ENCODE results near the gene RELA. TPM values are rescaled to one million over a fixed set of nuclear protein-coding genes. Genes with fewer than 3 reads are reported as not detected.

RELA gene
- polyA plus RNA-seq, 3 donors: 21.3 to 67.9 (median 30.9) TPM

- peaks cover 82% of the 10 kb centered on the region for H4K20me1 ChIP-seq (ENCODE audit: insufficient read depth, low read length)
- H2AFZ ChIP-seq (ENCODE audit: insufficient read depth, low read depth, low read length, poor library complexity, severe bottlenecking): no peak overlapping the region
- Mint-ChIP-seq H3K4me1 (peaks cover 24% of the 10 kb centered on the region), H3K27me3 (ENCODE audit: low read depth in 3 of 3) (no peaks in the 10 kb centered on the region), H3K36me3 (peaks cover 39 to 70% of the 10 kb centered on the region in 2 donors), H3K9me3 (peaks cover 0 to 1% (median 0%) of the 10 kb centered on the region in 7 donors), H3K27ac (peak overlapping the region in 5 of 7 donors; percentile 13 to 95 (median 89)), H3K4me3 (peak overlapping the region in 1 of 2 donors; percentile 48)
- 96% methylated on average over 16 of the region's 17 CpGs for WGBS (ENCODE audit: insufficient coverage)
- peak overlapping the region; percentile 92 for H3K9ac ChIP-seq (ENCODE audit: insufficient read depth, low read length, poor library complexity, severe bottlenecking)
- H3K9me3 ChIP-seq (replicated peaks in 1 of 2; ENCODE audit: control insufficient read depth in 1 of 2, insufficient read depth in 1 of 2, low read length in 2 of 2): no peaks in the 10 kb centered on the region
- intact Hi-C loops (cut with micrococcal nuclease): loop anchor here (5.0 to 10.0 kb wide), 2 partner anchors 35 to 72 kb away; no protein-coding TSS in a partner anchor
- no peak for DNase-seq
- peak overlapping the region; percentile 92 for H3K4me2 ChIP-seq (replicated peaks; ENCODE audit: extremely low read depth, low read length, poor library complexity, severe bottlenecking)
- peak overlapping the region in 1 of 3 experiments; percentile 96 for H3K4me3 ChIP-seq (replicated peaks in 1 of 3; ENCODE audit: low read depth in 2 of 3, low read length in 3 of 3)
- H3K27ac ChIP-seq (ENCODE audit: low read depth in 1 of 2, low read length in 2 of 2): peak overlapping the region in 1 of 2 donors; percentile 96
- H3K4me1 ChIP-seq (ENCODE audit: control insufficient read depth in 1 of 2, insufficient read depth in 2 of 2, low read length in 2 of 2): peaks cover 22 to 35% of the 10 kb centered on the region in 2 donors
- peaks cover 78% of the 10 kb centered on the region for H3K79me2 ChIP-seq (ENCODE audit: insufficient read depth, low read length)
- TF ChIP-seq, protein P1, sequence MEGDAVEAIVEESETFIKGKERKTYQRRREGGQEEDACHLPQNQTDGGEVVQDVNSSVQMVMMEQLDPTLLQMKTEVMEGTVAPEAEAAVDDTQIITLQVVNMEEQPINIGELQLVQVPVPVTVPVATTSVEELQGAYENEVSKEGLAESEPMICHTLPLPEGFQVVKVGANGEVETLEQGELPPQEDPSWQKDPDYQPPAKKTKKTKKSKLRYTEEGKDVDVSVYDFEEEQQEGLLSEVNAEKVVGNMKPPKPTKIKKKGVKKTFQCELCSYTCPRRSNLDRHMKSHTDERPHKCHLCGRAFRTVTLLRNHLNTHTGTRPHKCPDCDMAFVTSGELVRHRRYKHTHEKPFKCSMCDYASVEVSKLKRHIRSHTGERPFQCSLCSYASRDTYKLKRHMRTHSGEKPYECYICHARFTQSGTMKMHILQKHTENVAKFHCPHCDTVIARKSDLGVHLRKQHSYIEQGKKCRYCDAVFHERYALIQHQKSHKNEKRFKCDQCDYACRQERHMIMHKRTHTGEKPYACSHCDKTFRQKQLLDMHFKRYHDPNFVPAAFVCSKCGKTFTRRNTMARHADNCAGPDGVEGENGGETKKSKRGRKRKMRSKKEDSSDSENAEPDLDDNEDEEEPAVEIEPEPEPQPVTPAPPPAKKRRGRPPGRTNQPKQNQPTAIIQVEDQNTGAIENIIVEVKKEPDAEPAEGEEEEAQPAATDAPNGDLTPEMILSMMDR (IDR thresholded peaks at IDR 0.05): no peak
- H3K27me3 ChIP-seq (ENCODE audit: control insufficient read depth in 2 of 2, insufficient read depth in 2 of 2, low read length in 2 of 2): no peaks in the 10 kb centered on the region
- peaks cover 57 to 58% of the 10 kb centered on the region in 2 donors for H3K36me3 ChIP-seq (replicated peaks in 1 of 2; ENCODE audit: control insufficient read depth in 1 of 2, insufficient read depth in 2 of 2, low read length in 2 of 2)
Measured at GRCh38 chr11:65617136-65617850, 45.4 kb downstream of the RELA start.

DNA sequence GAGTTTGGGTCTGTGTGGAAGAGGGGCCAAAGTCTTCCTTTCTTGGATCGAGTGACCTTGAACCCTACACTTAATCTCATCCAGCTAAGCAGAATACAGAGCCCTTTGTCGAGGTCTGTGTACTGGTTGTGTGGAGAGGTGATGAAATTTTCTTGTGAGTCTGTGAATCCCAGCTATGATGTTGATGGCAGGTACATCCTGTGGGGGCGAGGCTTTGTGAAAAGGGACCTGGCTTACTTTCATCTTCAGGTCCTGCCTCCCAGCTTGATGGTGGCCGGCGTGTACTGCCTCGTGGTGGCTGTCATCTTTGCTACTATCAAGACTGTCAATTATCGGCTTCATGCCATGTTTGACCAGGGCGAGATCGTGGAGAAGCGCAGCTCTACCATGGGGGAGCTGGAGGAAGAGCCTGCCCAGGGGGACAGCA is 46.1 kb downstream of the RELA start:
- H3K4me2 ChIP-seq (replicated peaks; ENCODE audit: extremely low read depth, low read length, poor library complexity, severe bottlenecking): peak overlapping the region; percentile 92
- Mint-ChIP-seq H3K36me3 (peaks cover 38 to 66% of the 10 kb centered on the region in 2 donors), H3K27me3 (ENCODE audit: low read depth in 3 of 3) (no peaks in the 10 kb centered on the region), H3K4me3 (peak overlapping the region; percentile 82 to 93), H3K9me3 (peaks cover 0 to 1% (median 0%) of the 10 kb centered on the region in 7 donors), H3K4me1 (peaks cover 31% of the 10 kb centered on the region), H3K27ac (peak overlapping the region; percentile 60 to 95 (median 90))
- WGBS (ENCODE audit: insufficient coverage): 95% methylated on average over 7 of the region's 10 CpGs
- intact Hi-C loops (cut with micrococcal nuclease): loop anchor here (5.0 to 10.0 kb wide), 2 partner anchors 36 to 72 kb away; no protein-coding TSS in a partner anchor
- H3K4me1 ChIP-seq (ENCODE audit: control insufficient read depth in 1 of 2, insufficient read depth in 2 of 2, low read length in 2 of 2): peaks cover 30 to 42% of the 10 kb centered on the region in 2 donors
- H3K9me3 ChIP-seq (replicated peaks in 1 of 2; ENCODE audit: control insufficient read depth in 1 of 2, insufficient read depth in 1 of 2, low read length in 2 of 2): no peaks in the 10 kb centered on the region
- peak overlapping the region; percentile 76 to 96 (median 79) for H3K4me3 ChIP-seq (replicated peaks in 1 of 3; ENCODE audit: low read depth in 2 of 3, low read length in 3 of 3)
- peak overlapping the region in 1 of 2 donors; percentile 96 for H3K27ac ChIP-seq (ENCODE audit: low read depth in 1 of 2, low read length in 2 of 2)
- H3K79me2 ChIP-seq (ENCODE audit: insufficient read depth, low read length): peaks cover 84% of the 10 kb centered on the region
- no peak overlapping the region for H2AFZ ChIP-seq (ENCODE audit: insufficient read depth, low read depth, low read length, poor library complexity, severe bottlenecking)
- peak overlapping the region; percentile 92 for H3K9ac ChIP-seq (ENCODE audit: insufficient read depth, low read length, poor library complexity, severe bottlenecking)
- H3K36me3 ChIP-seq (replicated peaks in 1 of 2; ENCODE audit: control insufficient read depth in 1 of 2, insufficient read depth in 2 of 2, low read length in 2 of 2): peaks cover 50 to 53% of the 10 kb centered on the region in 2 donors
- H3K27me3 ChIP-seq (ENCODE audit: control insufficient read depth in 2 of 2, insufficient read depth in 2 of 2, low read length in 2 of 2): no peaks in the 10 kb centered on the region
- no peak for DNase-seq
- TF ChIP-seq, protein P1 (IDR thresholded peaks at IDR 0.05): no peak
- peaks cover 82% of the 10 kb centered on the region for H4K20me1 ChIP-seq (ENCODE audit: insufficient read depth, low read length)

Data from CD14-positive monocyte (primary cell).